ENCODE data around the gene ETDC.

DNA sequence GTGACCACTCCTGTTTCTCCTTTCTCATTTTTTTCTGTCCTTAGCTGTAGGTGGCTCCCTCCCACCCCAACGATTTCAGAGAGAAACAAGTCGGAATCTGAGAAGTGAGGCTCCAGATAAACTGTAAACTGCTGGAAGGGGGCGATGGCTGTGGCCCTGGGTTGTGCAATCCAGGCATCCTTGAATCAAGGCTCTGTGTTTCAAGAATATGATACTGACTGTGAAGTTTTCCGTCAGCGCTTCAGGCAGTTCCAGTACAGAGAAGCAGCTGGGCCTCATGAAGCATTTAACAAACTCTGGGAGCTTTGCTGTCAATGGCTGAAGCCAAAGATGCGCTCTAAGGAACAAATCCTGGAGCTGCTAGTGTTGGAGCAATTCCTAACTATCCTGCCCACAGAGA lies 37.7 kb downstream of the ETDC start:
- no peak for TF ChIP-seq CTCF (IDR thresholded peaks at IDR 0.05)
- TF ChIP-seq ZFX (IDR thresholded peaks at IDR 0.05; ENCODE audit: borderline replicate concordance): no peak
